GM19463 (cell line): ENCODE data around the gene TIMELESS.
A peak's percentile ranks its signal among the peaks of the same experiment; 100 is the strongest.
"Not testable (repeated sequence)": the region's sequence is repeated elsewhere in the genome, so short reads cannot be mapped to it uniquely, and the experiment has no call there.

Experiments
- ATAC-seq: cut with Tn5 transposase; IDR thresholded peaks from one replicate; pipeline ENCODE4 v1.9.1; 2021; ENCODE audit warnings: mild to moderate bottlenecking, moderate library complexity; ENCODE audit not compliant: unreplicated experiment

TIMELESS gene

GRCh38 chr12:56411781-56412639 is 37.2 kb downstream of the TIMELESS start:
- ATAC-seq, result no peak

GRCh38 chr12:56410768-56411167 is 38.5 kb downstream of the TIMELESS start:
- no peak for ATAC-seq

GRCh38 chr12:56408799-56409417 is 40.3 kb downstream of the TIMELESS start:
- no peak for ATAC-seq

- ATAC-seq, result not testable (repeated sequence)
These were observed 45.0 kb downstream of the TIMELESS start for GRCh38 chr12:56404227-56404626.

- not testable (repeated sequence) for ATAC-seq
These were observed 47.6 kb downstream of the TIMELESS start for GRCh38 chr12:56401612-56402011.

GRCh38 chr12:56401125-56401524 is 48.1 kb downstream of the TIMELESS start:
- not testable (repeated sequence) for ATAC-seq

- ATAC-seq, result not testable (repeated sequence)
These were observed 49.8 kb downstream of the TIMELESS start for GRCh38 chr12:56399466-56399865.

- no peak for ATAC-seq
These were observed 50.9 kb downstream of the TIMELESS start for GRCh38 chr12:56398324-56398723.

- ATAC-seq, result no peak
These were observed 56.9 kb downstream of the TIMELESS start for GRCh38 chr12:56392331-56392730.

GRCh38 chr12:56391721-56392120 is 57.5 kb downstream of the TIMELESS start:
- ATAC-seq, result no peak

- ATAC-seq, result no peak
These were observed 59.8 kb downstream of the TIMELESS start for GRCh38 chr12:56389412-56389811.

- no peak for ATAC-seq
These were observed 62.0 kb downstream of the TIMELESS start for GRCh38 chr12:56387152-56387736.

GRCh38 chr12:56385873-56386272 is 63.4 kb downstream of the TIMELESS start:
- ATAC-seq, result no peak

- ATAC-seq, result no peak
These were observed 66.6 kb downstream of the TIMELESS start for GRCh38 chr12:56382611-56383010.

GRCh38 chr12:56377989-56378316 is 71.3 kb downstream of the TIMELESS start:
- ATAC-seq, result no peak

- no peak for ATAC-seq
These were observed 71.8 kb downstream of the TIMELESS start for GRCh38 chr12:56377310-56377988.

GRCh38 chr12:56375598-56376434 is 73.4 kb downstream of the TIMELESS start:
- peak; percentile 72 for ATAC-seq

- peak; percentile 34 for ATAC-seq
These were observed 74.3 kb downstream of the TIMELESS start for GRCh38 chr12:56374726-56375597.

GRCh38 chr12:56373515-56373914 is 75.7 kb downstream of the TIMELESS start:
- ATAC-seq, result no peak

- no peak for ATAC-seq
These were observed 82.3 kb downstream of the TIMELESS start for GRCh38 chr12:56366948-56367347.
